HFFc6 (cell line): Measurements from ENCODE around the gene TTC32. TPM values are rescaled to one million over a fixed set of nuclear protein-coding genes. Genes with fewer than 3 reads are reported as not detected.
A peak's percentile ranks its signal among the peaks of the same experiment; 100 is the strongest.

ENCODE experiments used
- DNase-seq: peaks from one replicate; pipeline ENCODE4 v3.0.0-alpha.2; 2018
- H3K27ac Mint-ChIP-seq: 2 replicates; pipeline ENCODE4 v1.8.0; 2020; ENCODE audit warnings: mild to moderate bottlenecking, mixed read lengths
- H3K27me3 Mint-ChIP-seq: 2 replicates; pipeline ENCODE4 v1.8.0; 2021; ENCODE audit warnings: mild to moderate bottlenecking, moderate library complexity, mixed read lengths; ENCODE audit not compliant: insufficient read depth
- H3K36me3 Mint-ChIP-seq: 2 replicates; pipeline ENCODE4 v1.8.0; 2021; ENCODE audit warnings: low read depth, mixed read lengths
- H3K4me1 Mint-ChIP-seq: 2 replicates; pipeline ENCODE4 v1.8.0; 2020; ENCODE audit warnings: low read depth, mixed read lengths
- H3K4me3 Mint-ChIP-seq: 2 replicates; pipeline ENCODE4 v1.8.0; 2020; ENCODE audit warnings: mild to moderate bottlenecking, moderate library complexity, mixed read lengths
- H3K9me3 Mint-ChIP-seq: 2 replicates; pipeline ENCODE4 v1.8.0; 2020; ENCODE audit warnings: mild to moderate bottlenecking, mixed read lengths
- CTCF ChIP-seq: fragments of 200-600 bp; sonication (generic); IDR thresholded peaks from 2 replicates; pipeline ENCODE4 v1.5.0; 2021; ENCODE audit warnings: antibody characterized with exemption, mild to moderate bottlenecking
- total RNA-seq, 6 experiments: library from RNA; stranded (reverse); fragmentation: NEBNext Ultra II Directional; extraction: Animal tissue kit (Norgen Biotek cat#: 25700); gene quantifications; 2 replicates in 1 of 6; 3 replicates in 5 of 6; pipeline ENCODE4 v1.2.3, GENCODE V29; 2021

TTC32 gene
- total RNA-seq, 6 experiments from 2014 or later = 3.9 to 5.9 (median 4.8) TPM

DNA sequence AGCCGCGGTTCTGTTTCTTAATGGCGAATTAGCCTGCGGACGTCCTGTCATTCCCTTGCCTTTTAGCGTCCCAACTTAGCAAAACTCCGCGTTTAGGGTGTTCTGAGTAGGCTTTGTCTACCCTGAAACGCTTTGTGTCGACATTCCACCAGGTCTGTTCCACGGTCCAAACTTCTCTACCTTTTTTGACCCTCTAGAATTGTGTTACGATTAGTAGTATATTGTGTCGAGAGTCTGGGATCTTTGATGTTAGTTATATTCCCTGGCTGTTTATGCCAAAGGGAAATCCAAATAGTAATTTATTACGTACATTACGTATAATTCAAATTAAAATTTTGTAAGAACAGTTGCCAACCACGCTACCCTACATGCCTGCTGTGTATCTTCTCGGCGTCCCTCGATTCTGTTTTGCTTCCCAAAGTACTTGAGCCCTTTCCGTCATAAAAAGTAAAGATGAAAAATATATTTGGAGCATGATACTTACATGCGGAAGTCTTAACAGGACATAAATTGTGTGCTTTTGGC is 495 bp upstream of the TTC32 start:
- no peak for TF ChIP-seq CTCF
- Mint-ChIP-seq H3K4me3 (peak overlapping the region; percentile 94), H3K27ac (peak overlapping the region; percentile 99), H3K27me3 (no peaks in the 10 kb centered on the region; the same call in 1 of the 2 replicates), H3K36me3 (peaks cover 11% of the 10 kb centered on the region; the same call in 1 of the 2 replicates), H3K9me3 (no peaks in the 10 kb centered on the region), H3K4me1 (peaks cover 44% of the 10 kb centered on the region)
- DNase-seq = no peak

- Mint-ChIP-seq H3K36me3 (peaks cover 11% of the 10 kb centered on the region; the same call in 1 of the 2 replicates), H3K4me3 (peak overlapping the region; percentile 94), H3K27ac (peak overlapping the region; percentile 99), H3K4me1 (peaks cover 46% of the 10 kb centered on the region), H3K9me3 (no peaks in the 10 kb centered on the region), H3K27me3 (no peaks in the 10 kb centered on the region; the same call in 1 of the 2 replicates)
- TF ChIP-seq CTCF = no peak
- DNase-seq = no peak
Observed at GRCh38 chr2:19900931-19901441, 797 bp downstream of the TTC32 start.

- H3K4me1 Mint-ChIP-seq = peaks cover 53% of the 10 kb centered on the region
- peaks cover 11% of the 10 kb centered on the region; the same call in 1 of the 2 replicates for H3K36me3 Mint-ChIP-seq
- peak overlapping the region; percentile 94 for H3K4me3 Mint-ChIP-seq
- peak overlapping the region; percentile 99 for H3K27ac Mint-ChIP-seq
- TF ChIP-seq CTCF = no peak
- DNase-seq = peak; percentile 0
- no peaks in the 10 kb centered on the region for H3K9me3 Mint-ChIP-seq
- no peaks in the 10 kb centered on the region; the same call in 1 of the 2 replicates for H3K27me3 Mint-ChIP-seq
Observed at GRCh38 chr2:19899985-19900930, 1.5 kb downstream of the TTC32 start.

DNA sequence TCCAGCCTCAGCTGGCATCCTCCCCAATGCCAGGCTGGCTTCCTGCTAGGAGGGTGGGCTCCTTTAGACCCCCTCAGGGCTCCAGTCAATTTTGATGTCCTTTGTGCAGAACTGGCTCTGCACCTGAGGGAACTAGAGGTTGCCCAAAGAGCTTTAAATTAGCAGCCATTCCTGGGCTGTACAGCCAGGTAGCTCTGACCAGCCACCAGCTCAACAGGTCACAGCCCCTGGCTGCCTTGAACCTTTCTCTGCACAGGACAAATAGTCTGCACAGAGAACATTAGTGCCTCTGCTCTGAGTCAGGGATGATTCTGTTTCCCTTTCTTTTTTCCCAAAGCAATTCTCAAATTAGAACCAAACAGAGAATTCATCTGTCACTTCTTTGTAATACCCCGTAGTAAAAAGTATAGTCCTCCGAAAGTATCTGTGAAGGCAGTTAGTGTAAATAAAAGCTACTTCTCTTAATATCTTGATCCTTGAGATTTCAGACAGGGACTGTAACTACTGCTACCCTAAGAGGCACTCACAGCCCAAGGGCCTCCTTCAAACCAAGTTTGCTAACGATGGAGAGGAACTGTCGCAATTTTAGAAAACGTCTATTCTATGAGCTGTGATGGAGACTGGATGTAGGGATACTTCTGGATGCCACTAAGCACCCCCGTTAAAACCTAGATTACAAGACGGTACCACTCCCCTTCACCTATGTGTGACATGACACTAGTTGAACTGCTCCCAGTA is 3.0 kb downstream of the TTC32 start:
- H3K4me3 Mint-ChIP-seq = peak overlapping the region; percentile 23
- H3K36me3 Mint-ChIP-seq = peaks cover 6% of the 10 kb centered on the region; the same call in 1 of the 2 replicates
- TF ChIP-seq CTCF = no peak
- H3K27ac Mint-ChIP-seq = no peak overlapping the region
- H3K27me3 Mint-ChIP-seq = no peaks in the 10 kb centered on the region; the same call in 1 of the 2 replicates
- H3K9me3 Mint-ChIP-seq = no peaks in the 10 kb centered on the region
- DNase-seq = no peak
- peaks cover 64% of the 10 kb centered on the region for H3K4me1 Mint-ChIP-seq

- no peaks in the 10 kb centered on the region; the same call in 1 of the 2 replicates for H3K27me3 Mint-ChIP-seq
- TF ChIP-seq CTCF = no peak
- H3K36me3 Mint-ChIP-seq = peaks cover 6% of the 10 kb centered on the region; the same call in 1 of the 2 replicates
- H3K4me3 Mint-ChIP-seq = peak overlapping the region; percentile 19; the same call in 1 of the 2 replicates
- DNase-seq = no peak
- no peaks in the 10 kb centered on the region for H3K9me3 Mint-ChIP-seq
- H3K27ac Mint-ChIP-seq = no peak overlapping the region
- peaks cover 61% of the 10 kb centered on the region for H3K4me1 Mint-ChIP-seq
Observed at GRCh38 chr2:19897623-19898245, 4.0 kb downstream of the TTC32 start.
